ENCODE data around the gene MACROD1. TPM values are rescaled to one million over a fixed set of nuclear protein-coding genes. Genes with fewer than 3 reads are reported as not detected.

MACROD1 gene
- total and polyA plus RNA-seq, 2 donors (not counting 1 experiment from before 2014, with no cell fraction given) = 2.7 to 8.6 TPM

DNA sequence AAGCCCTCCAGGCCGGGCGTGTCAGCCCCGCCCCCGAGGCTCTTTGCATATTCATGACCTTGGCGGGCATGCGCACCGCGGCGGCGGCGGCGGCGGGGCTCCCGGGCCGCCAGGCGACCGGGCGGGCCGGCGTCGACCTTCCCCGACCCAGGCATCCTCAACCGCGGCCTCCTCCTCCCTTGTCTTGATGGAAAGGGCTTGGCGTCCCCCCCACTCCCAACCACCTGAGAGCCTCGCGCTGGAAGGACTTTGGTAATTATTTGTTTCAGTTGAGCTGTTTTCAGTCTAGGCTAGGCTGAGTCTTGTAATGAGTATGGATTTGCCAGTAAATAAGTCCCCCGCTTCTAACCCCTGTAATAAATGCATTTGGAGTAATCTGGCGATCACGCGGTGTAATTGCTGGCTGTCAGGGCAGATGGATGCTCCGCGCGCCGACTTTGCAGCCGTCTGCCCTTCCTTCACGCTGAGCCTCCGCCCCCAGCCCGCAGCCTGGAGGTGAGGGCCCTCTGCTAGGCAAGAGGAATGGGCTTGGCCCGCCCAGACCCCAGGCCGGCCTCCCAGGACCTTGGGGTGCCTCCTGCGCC lies 105.0 kb downstream of the MACROD1 start:
- Histone ChIP-seq H3K4me1 (ENCODE audit: control insufficient read depth in 2 of 2, insufficient read depth in 2 of 2, low read length in 2 of 2) (peaks cover 13 to 14% of the 10 kb centered on the region in 2 donors), H3K79me2 (ENCODE audit: control insufficient read depth, insufficient read depth, low read length) (no peaks in the 10 kb centered on the region), H3K36me3 (replicated peaks in 1 of 2; ENCODE audit: control extremely low read depth in 1 of 2, control insufficient read depth in 1 of 2, extremely low read depth in 1 of 2, insufficient read depth in 2 of 2, low read length in 1 of 2) (no peaks in the 10 kb centered on the region), H3K9me3 (ENCODE audit: control extremely low read depth in 1 of 3, control insufficient read depth in 2 of 3, insufficient read depth in 1 of 3, low read length in 2 of 3) (peaks cover 0 to 4% (median 0%) of the 10 kb centered on the region in 3 donors), H3K4me2 (replicated peaks; ENCODE audit: low read depth, low read length, poor library complexity, severe bottlenecking) (peak overlapping the region; percentile 99), H3K9ac (ENCODE audit: low read length) (peak overlapping the region; percentile 70), H3K27ac (ENCODE audit: low read length in 2 of 2) (no peak overlapping the region), H3K27me3 (replicated peaks in 1 of 4; ENCODE audit: control extremely low read depth in 1 of 4, control insufficient read depth in 3 of 4, insufficient read depth in 4 of 4, low read length in 3 of 4) (peaks cover 0 to 28% (median 11%) of the 10 kb centered on the region in 4 experiments), H4K20me1 (ENCODE audit: control insufficient read depth, insufficient read depth, low read length, poor library complexity, severe bottlenecking) (no peaks in the 10 kb centered on the region), H2AFZ (ENCODE audit: insufficient read depth, low read depth, low read length, poor library complexity, severe bottlenecking) (peak overlapping the region; percentile 85), H3K4me3 (ENCODE audit: control extremely low read depth in 1 of 5, extremely low read depth in 1 of 5, insufficient read depth in 1 of 5, low read depth in 2 of 5, low read length in 4 of 5) (peak overlapping the region; percentile 35 to 65 (median 55))
- ATAC-seq (ENCODE audit: low read depth) (peak; percentile 75), DNase-seq (peak; percentile 78)
- no peaks in the 10 kb centered on the region for H3K9me3 Mint-ChIP-seq (ENCODE audit: insufficient read depth)
- CTCF ChIA-PET = interaction anchor here (1.0 to 1.1 kb wide), 3 partner anchors 60 to 323 kb away, joined by 3 read pairs; no protein-coding TSS in a partner anchor
- TF ChIP-seq, protein P1, sequence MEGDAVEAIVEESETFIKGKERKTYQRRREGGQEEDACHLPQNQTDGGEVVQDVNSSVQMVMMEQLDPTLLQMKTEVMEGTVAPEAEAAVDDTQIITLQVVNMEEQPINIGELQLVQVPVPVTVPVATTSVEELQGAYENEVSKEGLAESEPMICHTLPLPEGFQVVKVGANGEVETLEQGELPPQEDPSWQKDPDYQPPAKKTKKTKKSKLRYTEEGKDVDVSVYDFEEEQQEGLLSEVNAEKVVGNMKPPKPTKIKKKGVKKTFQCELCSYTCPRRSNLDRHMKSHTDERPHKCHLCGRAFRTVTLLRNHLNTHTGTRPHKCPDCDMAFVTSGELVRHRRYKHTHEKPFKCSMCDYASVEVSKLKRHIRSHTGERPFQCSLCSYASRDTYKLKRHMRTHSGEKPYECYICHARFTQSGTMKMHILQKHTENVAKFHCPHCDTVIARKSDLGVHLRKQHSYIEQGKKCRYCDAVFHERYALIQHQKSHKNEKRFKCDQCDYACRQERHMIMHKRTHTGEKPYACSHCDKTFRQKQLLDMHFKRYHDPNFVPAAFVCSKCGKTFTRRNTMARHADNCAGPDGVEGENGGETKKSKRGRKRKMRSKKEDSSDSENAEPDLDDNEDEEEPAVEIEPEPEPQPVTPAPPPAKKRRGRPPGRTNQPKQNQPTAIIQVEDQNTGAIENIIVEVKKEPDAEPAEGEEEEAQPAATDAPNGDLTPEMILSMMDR (IDR thresholded peaks at IDR 0.05) = no peak
- no peak for TF ChIP-seq EZH2 (IDR thresholded peaks at IDR 0.05; ENCODE audit: borderline replicate concordance, insufficient read depth, low read depth, low read length, poor library complexity, severe bottlenecking)
- POLR2A ChIA-PET = no interaction called here
- H3K27ac Mint-ChIP-seq = no peak overlapping the region
- peak overlapping the region; percentile 84 for H3K4me3 Mint-ChIP-seq
- peaks cover 11% of the 10 kb centered on the region for H3K4me1 Mint-ChIP-seq
- intact Hi-C loops (cut with micrococcal nuclease) = no loop called here
- WGBS (ENCODE audit: insufficient coverage) = 1% methylated on average over 37 of the region's 42 CpGs
- peaks cover 17% of the 10 kb centered on the region for H3K27me3 Mint-ChIP-seq

DNA sequence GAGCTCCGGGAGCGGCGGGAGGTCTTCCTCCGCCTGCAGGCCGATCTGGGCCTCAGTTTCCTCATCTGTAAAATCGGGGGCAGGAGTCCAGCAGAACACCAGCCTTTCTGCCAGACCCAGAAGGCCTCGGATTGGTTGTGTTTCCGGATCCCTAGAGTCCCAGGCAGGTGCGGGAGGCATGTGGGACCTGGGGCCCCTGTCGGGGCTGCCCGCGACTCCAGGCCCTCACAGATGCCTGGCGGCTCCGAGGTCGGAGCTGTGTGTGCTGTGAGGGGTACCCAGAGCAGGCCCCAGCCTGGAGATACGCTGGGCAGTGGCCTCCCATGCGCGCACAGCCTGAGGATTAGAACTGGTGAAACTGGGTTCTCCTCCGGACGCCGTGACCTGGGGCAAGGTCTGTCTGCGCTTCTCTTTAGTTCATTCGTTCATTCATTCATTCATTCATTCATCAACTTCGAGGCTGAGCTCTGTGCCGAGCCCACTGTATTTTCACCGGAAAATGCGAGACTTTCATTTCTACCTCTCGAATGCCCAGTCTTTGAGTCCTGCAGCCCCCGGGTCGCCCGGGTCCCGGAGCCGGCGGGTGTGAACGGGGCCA lies 105.6 kb downstream of the MACROD1 start:
- H2AFZ ChIP-seq (ENCODE audit: insufficient read depth, low read depth, low read length, poor library complexity, severe bottlenecking) = peak overlapping the region; percentile 85
- intact Hi-C loops (cut with micrococcal nuclease) = no loop called here

More for the DNA sequence above, 105.6 kb downstream of the MACROD1 start:
- Histone ChIP-seq H3K4me2 (replicated peaks; ENCODE audit: low read depth, low read length, poor library complexity, severe bottlenecking) (peak overlapping the region; percentile 99), H3K27ac (ENCODE audit: low read length in 2 of 2) (no peak overlapping the region), H4K20me1 (ENCODE audit: control insufficient read depth, insufficient read depth, low read length, poor library complexity, severe bottlenecking) (no peaks in the 10 kb centered on the region), H3K36me3 (replicated peaks in 1 of 2; ENCODE audit: control extremely low read depth in 1 of 2, control insufficient read depth in 1 of 2, extremely low read depth in 1 of 2, insufficient read depth in 2 of 2, low read length in 1 of 2) (no peaks in the 10 kb centered on the region), H3K4me1 (ENCODE audit: control insufficient read depth in 2 of 2, insufficient read depth in 2 of 2, low read length in 2 of 2) (peaks cover 13 to 14% of the 10 kb centered on the region in 2 donors), H3K27me3 (replicated peaks in 1 of 4; ENCODE audit: control extremely low read depth in 1 of 4, control insufficient read depth in 3 of 4, insufficient read depth in 4 of 4, low read length in 3 of 4) (peaks cover 0 to 28% (median 11%) of the 10 kb centered on the region in 4 experiments), H3K79me2 (ENCODE audit: control insufficient read depth, insufficient read depth, low read length) (no peaks in the 10 kb centered on the region), H3K9ac (ENCODE audit: low read length) (peak overlapping the region; percentile 70), H3K9me3 (ENCODE audit: control extremely low read depth in 1 of 3, control insufficient read depth in 2 of 3, insufficient read depth in 1 of 3, low read length in 2 of 3) (peaks cover 0 to 4% (median 0%) of the 10 kb centered on the region in 3 donors), H3K4me3 (ENCODE audit: control extremely low read depth in 1 of 5, extremely low read depth in 1 of 5, insufficient read depth in 1 of 5, low read depth in 2 of 5, low read length in 4 of 5) (peak overlapping the region in 4 of 5 experiments; percentile 25 to 65 (median 56))
- H3K4me1 Mint-ChIP-seq = peaks cover 11% of the 10 kb centered on the region
- 11% methylated on average over 35 of the region's 35 CpGs for WGBS (ENCODE audit: insufficient coverage)
- peak overlapping the region; percentile 74 for H3K4me3 Mint-ChIP-seq
- peaks cover 17% of the 10 kb centered on the region for H3K27me3 Mint-ChIP-seq
- ATAC-seq (ENCODE audit: low read depth) (no peak), DNase-seq (no peak)
- CTCF ChIA-PET = interaction anchor here (1.0 to 1.1 kb wide), 3 partner anchors 60 to 322 kb away, joined by 3 read pairs; no protein-coding TSS in a partner anchor
- POLR2A ChIA-PET = no interaction called here
- TF ChIP-seq EZH2 (IDR thresholded peaks at IDR 0.05; ENCODE audit: borderline replicate concordance, insufficient read depth, low read depth, low read length, poor library complexity, severe bottlenecking) = no peak
- TF ChIP-seq, protein P1 (IDR thresholded peaks at IDR 0.05) = no peak
- H3K27ac Mint-ChIP-seq = no peak overlapping the region
- no peaks in the 10 kb centered on the region for H3K9me3 Mint-ChIP-seq (ENCODE audit: insufficient read depth)

Measured in B cell (primary cell).